A549 treated with Hydrocortisone at 1 μM for 4 hours (cell line): Measurements from ENCODE around the gene MBD3L3. TPM values are rescaled to one million over a fixed set of nuclear protein-coding genes. Genes with fewer than 3 reads are reported as not detected.

ENCODE experiments used
- total RNA-seq: library from RNA; stranded (reverse); fragments of 200-300 nt; extraction: Qiagen RNA extraction; gene quantifications from 5 replicates; pipeline ENCODE4 v1.2.3, GENCODE V29; 2022

The MBD3L3 gene
- total RNA-seq: 0.12 TPM in 1 of 5 replicates, not detected in the others

GRCh38 chr19:7058576-7058975 lies at the start of gene MBD3L3:
Gene MBD3L3 (minus strand): TSS chr19:7058676. CDS start chr19:7058605, 71 bp downstream.

GRCh38 chr19:7069042-7069903 lies 10.8 kb upstream of the MBD3L3 start, which contains the start of gene ZNF557:
Gene ZNF557 (plus strand): TSS chr19:7069703. CDS start chr19:7075075, 5,372 bp downstream.

GRCh38 chr19:7049021-7049420 lies 9.5 kb downstream of the MBD3L3 start, which contains the start of gene MBD3L2:
Gene MBD3L2 (plus strand): TSS chr19:7049321. CDS start chr19:7049374, 53 bp downstream.

GRCh38 chr19:7040079-7040478 lies 18.4 kb downstream of the MBD3L3 start, which contains the start of gene MBD3L4:
Gene MBD3L4 (minus strand): TSS chr19:7040179. CDS start chr19:7040144, 35 bp downstream.

GRCh38 chr19:7030278-7030677 lies 28.2 kb downstream of the MBD3L3 start, which contains the start of gene MBD3L5:
Gene MBD3L5 (plus strand): TSS chr19:7030578. CDS start chr19:7030612, 34 bp downstream.

GRCh38 chr19:7021331-7021730 lies 37.1 kb downstream of the MBD3L3 start, which contains the start of gene MBD3L2B:
Gene MBD3L2B (minus strand): TSS chr19:7021431. CDS start chr19:7021397, 34 bp downstream.

Other genes with a start within 250 kb of the MBD3L3 start
- gene ADGRE1, start 171.1 kb downstream of the MBD3L3 start, total RNA-seq: 4.1 to 5.5 TPM (median 4.7 TPM) in 5 replicates
- gene MBD3L2B, start 37.2 kb downstream of the MBD3L3 start, total RNA-seq: not detected in 5 replicates
- gene MBD3L5, start 28.1 kb downstream of the MBD3L3 start, total RNA-seq: not detected in 5 replicates
- gene MBD3L4, start 18.5 kb downstream of the MBD3L3 start, total RNA-seq: not detected in 5 replicates
- gene MBD3L2, start 9.4 kb downstream of the MBD3L3 start, total RNA-seq: not detected in 5 replicates
- gene ZNF557, start 11.0 kb upstream of the MBD3L3 start, total RNA-seq: 2.3 to 2.9 TPM (median 2.8 TPM) in 5 replicates
- gene INSR, start 235.7 kb upstream of the MBD3L3 start, total RNA-seq: 2.4 to 3.8 TPM (median 3.3 TPM) in 5 replicates